Measurements from ENCODE around the gene SNRPA.

Gene SNRPA

DNA sequence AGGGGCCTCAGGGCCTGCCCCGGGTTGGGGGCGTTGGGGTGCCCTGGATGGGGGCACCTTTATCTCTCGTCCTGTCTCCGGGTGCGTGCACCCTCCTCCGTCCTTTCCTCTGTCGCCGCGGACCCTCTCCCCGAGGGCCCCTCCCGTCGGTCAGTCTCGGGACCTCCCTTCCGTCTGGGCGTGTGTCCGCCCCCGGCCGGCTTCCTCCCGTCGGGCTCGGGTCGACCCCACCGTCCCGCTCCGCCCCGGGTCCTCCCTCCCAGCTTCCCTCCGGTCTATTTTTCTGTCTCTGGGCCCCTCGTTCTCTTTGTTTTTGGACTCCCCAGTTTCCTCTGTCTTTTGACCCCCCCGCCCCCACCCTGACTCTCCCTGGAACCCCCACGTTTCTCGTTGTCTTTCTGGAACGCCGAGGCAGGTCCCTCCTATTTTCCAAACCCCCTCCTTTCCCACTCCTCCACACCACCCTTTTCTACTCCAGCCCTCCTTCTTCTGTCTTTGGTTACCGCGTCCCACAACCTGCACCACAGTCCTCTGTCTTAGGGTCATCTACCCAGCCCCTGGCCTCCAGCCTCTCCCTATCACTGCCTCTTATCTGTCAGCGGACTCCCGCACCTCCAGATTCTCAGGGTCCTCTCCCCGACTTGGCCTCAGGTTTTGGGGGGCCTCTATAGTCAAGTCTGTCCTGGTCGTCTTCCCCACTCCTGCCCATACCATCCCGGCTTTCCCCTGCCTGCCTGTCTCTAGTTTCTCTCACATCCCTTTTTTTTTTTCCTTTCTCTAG is 48.7 kb downstream of the SNRPA start:
- H3K9ac ChIP-seq (ENCODE audit: low read depth, low read length) = peak overlapping the region; percentile 92
- H3K4me3 ChIP-seq (ENCODE audit: low read depth, low read length) = peak overlapping the region; percentile 97
- peaks cover 30% of the 10 kb centered on the region for H3K4me1 ChIP-seq (ENCODE audit: control insufficient read depth, insufficient read depth, low read length)
- peak overlapping the region; percentile 93 for H3K27ac ChIP-seq (ENCODE audit: low read depth, low read length)
- H3K9me3 ChIP-seq (ENCODE audit: control insufficient read depth, insufficient read depth, low read length) = no peaks in the 10 kb centered on the region
- peaks cover 37% of the 10 kb centered on the region for H3K36me3 ChIP-seq (ENCODE audit: control insufficient read depth, insufficient read depth, low read length)
- no peaks in the 10 kb centered on the region for H3K27me3 ChIP-seq (ENCODE audit: control insufficient read depth, insufficient read depth, low read length)

DNA sequence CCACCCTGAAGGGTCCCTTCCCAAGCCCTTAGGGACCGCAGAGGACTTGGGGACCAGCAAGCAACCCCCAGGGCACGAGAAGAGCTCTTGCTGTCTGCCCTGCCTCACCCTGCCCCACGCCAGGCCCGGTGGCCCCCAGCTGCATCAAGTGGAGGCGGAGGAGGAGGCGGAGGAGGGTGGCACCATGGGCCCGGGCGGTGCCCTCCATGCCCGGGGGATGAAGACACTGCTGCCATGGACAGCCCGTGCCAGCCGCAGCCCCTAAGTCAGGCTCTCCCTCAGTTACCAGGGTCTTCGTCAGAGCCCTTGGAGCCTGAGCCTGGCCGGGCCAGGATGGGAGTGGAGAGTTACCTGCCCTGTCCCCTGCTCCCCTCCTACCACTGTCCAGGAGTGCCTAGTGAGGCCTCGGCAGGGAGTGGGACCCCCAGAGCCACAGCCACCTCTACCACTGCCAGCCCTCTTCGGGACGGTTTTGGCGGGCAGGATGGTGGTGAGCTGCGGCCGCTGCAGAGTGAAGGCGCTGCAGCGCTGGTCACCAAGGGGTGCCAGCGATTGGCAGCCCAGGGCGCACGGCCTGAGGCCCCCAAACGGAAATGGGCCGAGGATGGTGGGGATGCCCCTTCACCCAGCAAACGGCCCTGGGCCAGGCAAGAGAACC is 49.5 kb downstream of the SNRPA start:
- H3K27me3 ChIP-seq (ENCODE audit: control insufficient read depth, insufficient read depth, low read length) = no peaks in the 10 kb centered on the region
- H3K36me3 ChIP-seq (ENCODE audit: control insufficient read depth, insufficient read depth, low read length) = peaks cover 44% of the 10 kb centered on the region
- peak overlapping the region; percentile 97 for H3K4me3 ChIP-seq (ENCODE audit: low read depth, low read length)
- H3K9me3 ChIP-seq (ENCODE audit: control insufficient read depth, insufficient read depth, low read length) = no peaks in the 10 kb centered on the region
- no peak overlapping the region for H3K27ac ChIP-seq (ENCODE audit: low read depth, low read length)
- peaks cover 30% of the 10 kb centered on the region for H3K4me1 ChIP-seq (ENCODE audit: control insufficient read depth, insufficient read depth, low read length)
- peak overlapping the region; percentile 92; the same call in 1 of the 2 replicates for H3K9ac ChIP-seq (ENCODE audit: low read depth, low read length)

DNA sequence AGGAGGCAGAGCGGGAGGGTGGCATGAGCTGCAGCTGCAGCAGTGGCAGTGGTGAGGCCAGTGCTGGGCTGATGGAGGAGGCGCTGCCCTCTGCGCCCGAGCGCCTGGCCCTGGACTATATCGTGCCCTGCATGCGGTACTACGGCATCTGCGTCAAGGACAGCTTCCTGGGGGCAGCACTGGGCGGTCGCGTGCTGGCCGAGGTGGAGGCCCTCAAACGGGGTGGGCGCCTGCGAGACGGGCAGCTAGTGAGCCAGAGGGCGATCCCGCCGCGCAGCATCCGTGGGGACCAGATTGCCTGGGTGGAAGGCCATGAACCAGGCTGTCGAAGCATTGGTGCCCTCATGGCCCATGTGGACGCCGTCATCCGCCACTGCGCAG is 50.0 kb downstream of the SNRPA start:
- Histone ChIP-seq H3K27me3 (ENCODE audit: control insufficient read depth, insufficient read depth, low read length) (no peaks in the 10 kb centered on the region), H3K4me1 (ENCODE audit: control insufficient read depth, insufficient read depth, low read length) (peaks cover 35% of the 10 kb centered on the region), H3K9ac (ENCODE audit: low read depth, low read length) (no peak overlapping the region), H3K4me3 (ENCODE audit: low read depth, low read length) (0 out of 2 replicates have a peak overlapping the region, but pooled peaks have one; percentile 6), H3K36me3 (ENCODE audit: control insufficient read depth, insufficient read depth, low read length) (peaks cover 46% of the 10 kb centered on the region), H3K27ac (ENCODE audit: low read depth, low read length) (no peak overlapping the region), H3K9me3 (ENCODE audit: control insufficient read depth, insufficient read depth, low read length) (no peaks in the 10 kb centered on the region)

DNA sequence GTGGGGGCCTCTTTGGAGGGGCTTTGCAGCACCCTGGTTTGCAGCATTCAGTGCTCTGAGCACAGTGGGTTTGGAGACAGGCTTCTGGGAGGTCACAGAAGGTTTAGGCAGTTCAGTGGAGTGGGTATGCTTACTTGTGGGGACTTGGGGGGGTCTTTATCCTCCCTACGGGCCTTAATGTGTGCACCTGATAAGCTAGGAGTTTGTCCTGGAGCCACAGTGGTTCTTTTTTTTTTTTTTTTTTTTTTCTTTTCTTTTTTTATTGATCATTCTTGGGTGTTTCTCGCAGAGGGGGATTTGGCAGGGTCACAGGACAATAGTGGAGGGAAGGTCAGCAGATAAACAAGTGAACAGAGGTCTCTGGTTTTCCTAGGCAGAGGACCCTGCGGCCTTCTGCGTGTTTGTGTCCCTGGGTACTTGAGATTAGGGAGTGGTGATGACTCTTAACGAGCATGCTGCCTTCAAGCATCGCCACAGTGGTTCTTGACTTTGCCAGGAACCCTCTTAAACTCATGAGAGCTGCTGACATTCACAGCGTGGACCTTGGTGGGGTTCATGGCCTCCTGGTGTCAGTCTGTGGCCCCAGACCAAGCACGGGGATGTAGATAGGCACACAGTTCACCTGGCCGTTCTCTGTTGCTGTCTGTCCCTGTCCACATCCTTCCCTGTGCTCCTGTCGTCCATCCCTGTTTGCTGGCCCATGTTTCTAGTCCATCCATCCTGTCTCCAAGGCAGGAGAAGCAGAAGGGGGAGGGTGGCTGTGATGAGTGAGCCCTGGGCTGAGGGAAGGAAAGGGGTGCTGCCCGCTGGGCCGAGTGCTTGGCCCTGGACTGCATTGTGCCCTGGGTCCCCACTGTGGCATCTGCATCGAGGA is 50.7 kb downstream of the SNRPA start:
- peaks cover 46% of the 10 kb centered on the region for H3K36me3 ChIP-seq (ENCODE audit: control insufficient read depth, insufficient read depth, low read length)
- H3K4me1 ChIP-seq (ENCODE audit: control insufficient read depth, insufficient read depth, low read length) = peaks cover 40% of the 10 kb centered on the region
- H3K9me3 ChIP-seq (ENCODE audit: control insufficient read depth, insufficient read depth, low read length) = no peaks in the 10 kb centered on the region
- H3K4me3 ChIP-seq (ENCODE audit: low read depth, low read length) = peak overlapping the region; percentile 23; the same call in 1 of the 2 replicates
- H3K27me3 ChIP-seq (ENCODE audit: control insufficient read depth, insufficient read depth, low read length) = no peaks in the 10 kb centered on the region
- H3K27ac ChIP-seq (ENCODE audit: low read depth, low read length) = no peak overlapping the region
- H3K9ac ChIP-seq (ENCODE audit: low read depth, low read length) = no peak overlapping the region

GRCh38 chr19:40802300-40803169 is 51.5 kb downstream of the SNRPA start:
- Histone ChIP-seq H3K27me3 (ENCODE audit: control insufficient read depth, insufficient read depth, low read length) (no peaks in the 10 kb centered on the region), H3K4me1 (ENCODE audit: control insufficient read depth, insufficient read depth, low read length) (peaks cover 46% of the 10 kb centered on the region), H3K36me3 (ENCODE audit: control insufficient read depth, insufficient read depth, low read length) (peaks cover 52% of the 10 kb centered on the region), H3K9me3 (ENCODE audit: control insufficient read depth, insufficient read depth, low read length) (no peaks in the 10 kb centered on the region), H3K4me3 (ENCODE audit: low read depth, low read length) (peak overlapping the region; percentile 23; the same call in 1 of the 2 replicates), H3K27ac (ENCODE audit: low read depth, low read length) (no peak overlapping the region), H3K9ac (ENCODE audit: low read depth, low read length) (no peak overlapping the region)

GRCh38 chr19:40803170-40803856 is 52.3 kb downstream of the SNRPA start:
- Histone ChIP-seq H3K36me3 (ENCODE audit: control insufficient read depth, insufficient read depth, low read length) (peaks cover 59% of the 10 kb centered on the region), H3K4me1 (ENCODE audit: control insufficient read depth, insufficient read depth, low read length) (peaks cover 47% of the 10 kb centered on the region), H3K9me3 (ENCODE audit: control insufficient read depth, insufficient read depth, low read length) (no peaks in the 10 kb centered on the region), H3K27ac (ENCODE audit: low read depth, low read length) (peak overlapping the region; percentile 10), H3K9ac (ENCODE audit: low read depth, low read length) (no peak overlapping the region), H3K4me3 (ENCODE audit: low read depth, low read length) (no peak overlapping the region), H3K27me3 (ENCODE audit: control insufficient read depth, insufficient read depth, low read length) (no peaks in the 10 kb centered on the region)

DNA sequence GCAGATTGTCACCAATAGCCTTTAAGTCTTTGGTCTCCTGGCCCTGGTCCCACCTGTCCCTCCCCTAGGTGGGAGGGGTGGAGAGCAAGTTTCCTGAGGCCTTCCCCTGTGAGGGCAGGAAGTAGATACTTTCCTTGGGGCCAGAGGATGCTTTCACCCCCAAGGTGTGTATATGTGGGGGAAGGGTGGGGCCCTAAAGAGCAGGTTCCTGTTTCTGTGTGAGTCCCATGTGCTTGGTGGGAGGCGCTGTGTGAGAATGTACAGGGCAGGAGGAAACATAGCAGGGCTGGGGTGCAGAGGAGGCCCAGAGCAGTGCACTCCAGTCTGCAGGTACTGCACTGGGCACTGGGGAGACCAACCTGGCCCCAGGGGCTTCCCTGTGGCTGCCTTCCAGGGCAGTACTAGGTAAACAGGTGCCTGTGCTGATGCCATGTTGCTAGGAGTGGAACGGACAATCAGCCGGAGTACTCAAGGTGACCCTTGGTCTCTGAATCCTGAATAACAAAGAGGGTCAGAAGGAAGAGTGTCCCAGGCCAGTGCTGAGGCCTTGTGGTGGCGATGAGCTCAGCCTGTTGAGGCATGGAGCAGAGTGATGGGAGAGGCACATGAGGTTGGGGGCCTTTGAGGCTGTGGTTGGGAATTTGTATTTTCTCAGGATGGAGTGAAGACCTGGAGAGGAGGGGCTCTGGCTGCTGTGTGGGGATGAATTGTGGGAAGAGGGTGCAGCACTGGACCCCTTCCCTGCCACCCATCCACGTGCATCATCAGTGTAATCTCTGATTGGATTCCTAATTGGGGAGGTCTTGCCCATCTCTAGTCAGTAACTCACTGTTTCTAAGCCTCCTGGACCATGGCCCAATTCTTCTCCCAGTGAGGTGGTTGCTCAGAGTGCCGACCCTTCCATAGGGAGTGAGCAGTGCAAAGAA is 53.1 kb downstream of the SNRPA start:
- Histone ChIP-seq H3K4me1 (ENCODE audit: control insufficient read depth, insufficient read depth, low read length) (peaks cover 47% of the 10 kb centered on the region), H3K9ac (ENCODE audit: low read depth, low read length) (no peak overlapping the region), H3K4me3 (ENCODE audit: low read depth, low read length) (no peak overlapping the region), H3K27ac (ENCODE audit: low read depth, low read length) (no peak overlapping the region), H3K27me3 (ENCODE audit: control insufficient read depth, insufficient read depth, low read length) (no peaks in the 10 kb centered on the region), H3K9me3 (ENCODE audit: control insufficient read depth, insufficient read depth, low read length) (no peaks in the 10 kb centered on the region), H3K36me3 (ENCODE audit: control insufficient read depth, insufficient read depth, low read length) (peaks cover 66% of the 10 kb centered on the region)

DNA sequence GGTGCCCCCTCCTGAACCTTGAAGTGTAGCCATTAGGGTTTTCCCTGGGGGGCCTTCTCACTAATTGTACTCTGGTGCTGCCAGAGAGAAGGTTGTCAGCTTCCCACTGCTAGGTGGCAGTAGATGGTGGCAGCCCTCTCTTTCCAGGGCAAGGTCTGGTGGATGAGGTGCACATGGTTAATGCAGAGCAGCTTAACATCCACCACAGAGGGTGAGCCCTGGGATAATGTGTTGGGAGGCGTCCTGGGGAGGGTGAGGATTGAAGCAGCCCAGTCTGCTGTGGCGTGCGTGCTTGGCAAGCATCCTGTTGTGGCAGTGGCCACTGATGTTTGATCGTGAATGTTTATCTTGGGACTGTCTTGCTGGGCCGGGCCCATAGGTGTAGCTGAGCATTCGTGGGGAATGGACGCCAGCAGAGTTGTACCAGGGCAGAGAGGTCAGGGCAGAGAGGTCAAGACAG is 53.8 kb downstream of the SNRPA start:
- H3K9me3 ChIP-seq (ENCODE audit: control insufficient read depth, insufficient read depth, low read length) = no peaks in the 10 kb centered on the region
- no peak overlapping the region for H3K27ac ChIP-seq (ENCODE audit: low read depth, low read length)
- no peak overlapping the region for H3K4me3 ChIP-seq (ENCODE audit: low read depth, low read length)
- peaks cover 50% of the 10 kb centered on the region for H3K4me1 ChIP-seq (ENCODE audit: control insufficient read depth, insufficient read depth, low read length)
- no peaks in the 10 kb centered on the region for H3K27me3 ChIP-seq (ENCODE audit: control insufficient read depth, insufficient read depth, low read length)
- H3K9ac ChIP-seq (ENCODE audit: low read depth, low read length) = no peak overlapping the region
- peaks cover 68% of the 10 kb centered on the region for H3K36me3 ChIP-seq (ENCODE audit: control insufficient read depth, insufficient read depth, low read length)

GRCh38 chr19:40805258-40805868 is 54.4 kb downstream of the SNRPA start:
- H3K36me3 ChIP-seq (ENCODE audit: control insufficient read depth, insufficient read depth, low read length) = peaks cover 67% of the 10 kb centered on the region
- H3K4me1 ChIP-seq (ENCODE audit: control insufficient read depth, insufficient read depth, low read length) = peaks cover 55% of the 10 kb centered on the region
- H3K4me3 ChIP-seq (ENCODE audit: low read depth, low read length) = no peak overlapping the region

More at GRCh38 chr19:40805258-40805868, 54.4 kb downstream of the SNRPA start:
- Histone ChIP-seq H3K27ac (ENCODE audit: low read depth, low read length) (no peak overlapping the region), H3K9me3 (ENCODE audit: control insufficient read depth, insufficient read depth, low read length) (no peaks in the 10 kb centered on the region), H3K27me3 (ENCODE audit: control insufficient read depth, insufficient read depth, low read length) (no peaks in the 10 kb centered on the region), H3K9ac (ENCODE audit: low read depth, low read length) (no peak overlapping the region)
